Measurements from ENCODE around the gene KREMEN1.
"Not testable (repeated sequence)": the region's sequence is repeated elsewhere in the genome, so short reads cannot be mapped to it uniquely, and the experiment has no call there.

The KREMEN1 gene

GRCh38 chr22:29072979-29073617 is at the start of gene KREMEN1:
Gene KREMEN1 (plus strand): TSS chr22:29073035. CDS start chr22:29073131, 96 bp downstream.
- DNase-seq = no peak

GRCh38 chr22:29023172-29023796 is 49.6 kb upstream of the KREMEN1 start:
- DNase-seq = no peak

- no peak for DNase-seq
Measured at GRCh38 chr22:29026579-29026978, 46.3 kb upstream of the KREMEN1 start.

GRCh38 chr22:29028468-29028867 is 44.4 kb upstream of the KREMEN1 start:
- DNase-seq = no peak

- no peak for DNase-seq
Measured at GRCh38 chr22:29029202-29030000, 43.4 kb upstream of the KREMEN1 start.

- no peak for DNase-seq
Measured at GRCh38 chr22:29030016-29030617, 42.7 kb upstream of the KREMEN1 start.

GRCh38 chr22:29030618-29031226 is 42.1 kb upstream of the KREMEN1 start:
- peak; percentile 63 for DNase-seq

GRCh38 chr22:29031227-29032011 is 41.4 kb upstream of the KREMEN1 start:
- DNase-seq = no peak

GRCh38 chr22:29032014-29032475 is 40.8 kb upstream of the KREMEN1 start:
- DNase-seq = no peak

GRCh38 chr22:29032584-29032983 is 40.3 kb upstream of the KREMEN1 start:
- no peak for DNase-seq

- no peak for DNase-seq
Measured at GRCh38 chr22:29037340-29037932, 35.4 kb upstream of the KREMEN1 start.

GRCh38 chr22:29039148-29039547 is 33.7 kb upstream of the KREMEN1 start:
- no peak for DNase-seq

- not testable (repeated sequence) for DNase-seq
Measured at GRCh38 chr22:29039684-29040083, 33.2 kb upstream of the KREMEN1 start.

GRCh38 chr22:29040385-29041275 is 32.2 kb upstream of the KREMEN1 start:
- DNase-seq = peak; percentile 55

GRCh38 chr22:29041408-29041807 is 31.4 kb upstream of the KREMEN1 start:
- DNase-seq = no peak

- DNase-seq = no peak
Measured at GRCh38 chr22:29043906-29044575, 28.8 kb upstream of the KREMEN1 start.

GRCh38 chr22:29044657-29045176 is 28.1 kb upstream of the KREMEN1 start:
- DNase-seq = no peak

- DNase-seq = no peak
Measured at GRCh38 chr22:29048822-29049654, 23.8 kb upstream of the KREMEN1 start.
